WTC11 (cell line): ENCODE measurements around the gene KRT9. TPM values are rescaled to one million over a fixed set of nuclear protein-coding genes. Genes with fewer than 3 reads are reported as not detected.

ENCODE experiments used
- ATAC-seq: fragments of 200-7000 bp; cut with Tn5 transposase; 2 replicates; pipeline ENCODE4 v1.10.0; 2021; ENCODE audit warnings: mild to moderate bottlenecking, moderate library complexity
- CTCF ChIA-PET: fragments of 300-600 bp; sonication (Branson Sonifier 250); formaldehyde crosslinking; loops from one replicate; lab custom pipeline; 2021; ENCODE audit warnings: antibody characterized with exemption; lab: Charles Lee
- POLR2A ChIA-PET: fragments of 350-600 bp; sonication (Branson Sonifier 250); formaldehyde crosslinking; loops from one replicate; lab custom pipeline; 2021; ENCODE audit warnings: antibody characterized with exemption; lab: Charles Lee
- DNase-seq: peaks from one replicate; pipeline ENCODE4 v3.0.0; 2021; ENCODE audit warnings: low spot score
- H3K27ac Mint-ChIP-seq: 2 replicates; pipeline ENCODE4 v1.8.0; 2021; ENCODE audit warnings: mixed read lengths
- H3K27me3 Mint-ChIP-seq: 2 replicates; pipeline ENCODE4 v1.8.0; 2021; ENCODE audit warnings: low read depth, mild to moderate bottlenecking, moderate library complexity, mixed read lengths
- H3K36me3 Mint-ChIP-seq: 2 replicates; pipeline ENCODE4 v1.8.0; 2021; ENCODE audit warnings: mixed read lengths
- H3K4me1 Mint-ChIP-seq: 2 replicates; pipeline ENCODE4 v1.8.0; 2022; ENCODE audit warnings: mixed read lengths
- H3K4me3 Mint-ChIP-seq: 2 replicates; pipeline ENCODE4 v1.8.0; 2021; ENCODE audit warnings: mild to moderate bottlenecking, moderate library complexity, mixed read lengths
- H3K9me3 Mint-ChIP-seq: 2 replicates; pipeline ENCODE4 v1.8.0; 2021; ENCODE audit warnings: mixed read lengths
- ATF2 ChIP-seq: sonication (generic); formaldehyde crosslinking; IDR thresholded peaks from 2 replicates; pipeline ENCODE4 v1.8.1; 2022; ENCODE audit warnings: low read depth, missing genetic modification reagents, borderline replicate concordance
- CREB1 ChIP-seq: sonication (generic); formaldehyde crosslinking; IDR thresholded peaks from 2 replicates; pipeline ENCODE4 v1.8.0; 2023; ENCODE audit warnings: mild to moderate bottlenecking, missing genetic modification reagents
- E2F5 ChIP-seq: sonication (generic); formaldehyde crosslinking; IDR thresholded peaks from 2 replicates; pipeline ENCODE4 v1.8.1; 2022; ENCODE audit warnings: mild to moderate bottlenecking, moderate library complexity, missing genetic modification reagents
- FOXP1 ChIP-seq: sonication (generic); formaldehyde crosslinking; IDR thresholded peaks from 2 replicates; pipeline ENCODE4 v1.8.0; 2022; ENCODE audit warnings: missing genetic modification reagents, mild to moderate bottlenecking, moderate library complexity, borderline replicate concordance
- GABPB1 ChIP-seq: sonication (generic); formaldehyde crosslinking; IDR thresholded peaks from 2 replicates; pipeline ENCODE4 v1.8.1; 2023; ENCODE audit warnings: mild to moderate bottlenecking, missing genetic modification reagents
- GRHL2 ChIP-seq: fragments of 250-450 bp; sonication (Bioruptor Pico); IDR thresholded peaks from 2 replicates; pipeline ENCODE4 v1.8.0; 2022; ENCODE audit warnings: mild to moderate bottlenecking, moderate library complexity; ENCODE audit not compliant: insufficient replicate concordance, severe bottlenecking
- JAZF1 ChIP-seq: fragments of 250-450 bp; sonication (Bioruptor Pico); IDR thresholded peaks from 2 replicates; pipeline ENCODE4 v1.9.0; 2021; ENCODE audit warnings: moderate library complexity, mild to moderate bottlenecking, inconsistent platforms
- JUN ChIP-seq: sonication (generic); formaldehyde crosslinking; IDR thresholded peaks from 2 replicates; pipeline ENCODE4 v1.8.0; 2023; ENCODE audit warnings: mild to moderate bottlenecking, missing genetic modification reagents
- KAT7 ChIP-seq: sonication (generic); formaldehyde crosslinking; IDR thresholded peaks from 2 replicates; pipeline ENCODE4 v1.8.1; 2023; ENCODE audit warnings: missing genetic modification reagents, mild to moderate bottlenecking, borderline replicate concordance
- MLX ChIP-seq: sonication (generic); formaldehyde crosslinking; IDR thresholded peaks from 2 replicates; pipeline ENCODE4 v1.8.1; 2023; ENCODE audit warnings: mild to moderate bottlenecking, missing genetic modification reagents, moderate library complexity
- MYBL2 ChIP-seq: sonication (generic); formaldehyde crosslinking; IDR thresholded peaks from 2 replicates; pipeline ENCODE4 v1.8.1; 2023; ENCODE audit warnings: mild to moderate bottlenecking, moderate library complexity, missing genetic modification reagents
- NFE2L1 ChIP-seq: sonication (generic); formaldehyde crosslinking; IDR thresholded peaks from 2 replicates; pipeline ENCODE4 v1.8.1; 2023; ENCODE audit warnings: missing genetic modification reagents
- SOX15 ChIP-seq: fragments of 250-450 bp; sonication (Bioruptor Pico); IDR thresholded peaks from 2 replicates; pipeline ENCODE4 v1.9.0; 2021; ENCODE audit warnings: mild to moderate bottlenecking
- TCF7 ChIP-seq: sonication (generic); formaldehyde crosslinking; IDR thresholded peaks from 2 replicates; pipeline ENCODE4 v1.8.0; 2022; ENCODE audit warnings: mild to moderate bottlenecking, low read depth, missing genetic modification reagents, moderate library complexity
- TEAD4 ChIP-seq: sonication (generic); formaldehyde crosslinking; IDR thresholded peaks from 2 replicates; pipeline ENCODE4 v1.8.0; 2022; ENCODE audit warnings: mild to moderate bottlenecking, missing genetic modification reagents
- TP53 ChIP-seq: sonication (generic); formaldehyde crosslinking; IDR thresholded peaks from 2 replicates; pipeline ENCODE4 v1.8.1; 2023; ENCODE audit warnings: mild to moderate bottlenecking, missing genetic modification reagents
- ZBTB21 ChIP-seq: sonication (generic); formaldehyde crosslinking; IDR thresholded peaks from 2 replicates; pipeline ENCODE4 v1.8.1; 2023; ENCODE audit warnings: mild to moderate bottlenecking, missing genetic modification reagents, borderline replicate concordance
- ZNF121 ChIP-seq: sonication (generic); formaldehyde crosslinking; IDR thresholded peaks from 2 replicates; pipeline ENCODE4 v1.8.0; 2023; ENCODE audit warnings: missing genetic modification reagents
- ZNF263 ChIP-seq: sonication (generic); formaldehyde crosslinking; IDR thresholded peaks from 2 replicates; pipeline ENCODE4 v1.8.1; 2022; ENCODE audit warnings: low read depth, mild to moderate bottlenecking, moderate library complexity, missing genetic modification reagents
- total RNA-seq: library from RNA; stranded (reverse); gene quantifications from 3 replicates; pipeline ENCODE4 v1.2.3, GENCODE V29; 2021
- TF ChIP-seq, protein P1 (sequence below): sonication (generic); formaldehyde crosslinking; IDR thresholded peaks from 2 replicates; pipeline ENCODE4 v1.8.0; 2022; ENCODE audit warnings: mild to moderate bottlenecking, missing genetic modification reagents

The KRT9 gene
- total RNA-seq, 1 experiment from 2014 or later, result not detected

DNA sequence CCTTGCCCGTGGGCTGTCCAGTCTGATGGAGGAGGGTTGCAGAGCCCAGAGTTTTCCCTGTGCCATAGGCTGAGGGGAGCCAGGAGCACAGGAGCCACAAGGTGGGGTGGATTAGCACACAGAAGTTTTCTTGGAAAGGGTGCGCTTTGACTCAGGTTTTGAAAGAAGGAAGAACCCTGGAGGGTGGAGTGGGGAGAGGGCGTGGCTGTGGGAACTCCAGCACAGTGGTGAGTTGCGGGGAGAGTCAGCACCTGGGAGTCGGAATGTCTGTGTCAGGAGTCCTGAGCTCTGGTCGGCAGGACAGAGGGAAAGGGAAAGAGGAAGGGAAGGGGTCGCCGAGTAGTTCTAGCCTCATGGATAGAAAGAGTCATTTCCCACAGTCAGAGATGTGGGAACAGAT lies 23.7 kb upstream of the KRT9 start:
- no peaks in the 10 kb centered on the region for H3K36me3 Mint-ChIP-seq
- H3K4me1 Mint-ChIP-seq, result 0 out of 2 replicates have a peak, but pooled peaks cover 3% of the 10 kb centered on the region
- H3K9me3 Mint-ChIP-seq, result 0 out of 2 replicates have a peak, but pooled peaks cover 3% of the 10 kb centered on the region
- H3K4me3 Mint-ChIP-seq, result no peak overlapping the region
- DNase-seq (no peak), ATAC-seq (no peak)
- ChIA-PET POLR2A (no interaction called here), CTCF (interaction anchor here (1.2 to 2.9 kb wide), 4 partner anchors 46 to 70 kb away, joined by 4 to 9 read pairs (median 7); no protein-coding TSS in a partner anchor)
- no peak for TF ChIP-seq CREB1
- no peak for TF ChIP-seq TP53 (CRISPR knock-in tag)
- no peaks in the 10 kb centered on the region; the same call in 1 of the 2 replicates for H3K27me3 Mint-ChIP-seq
- no peak overlapping the region for H3K27ac Mint-ChIP-seq

DNA sequence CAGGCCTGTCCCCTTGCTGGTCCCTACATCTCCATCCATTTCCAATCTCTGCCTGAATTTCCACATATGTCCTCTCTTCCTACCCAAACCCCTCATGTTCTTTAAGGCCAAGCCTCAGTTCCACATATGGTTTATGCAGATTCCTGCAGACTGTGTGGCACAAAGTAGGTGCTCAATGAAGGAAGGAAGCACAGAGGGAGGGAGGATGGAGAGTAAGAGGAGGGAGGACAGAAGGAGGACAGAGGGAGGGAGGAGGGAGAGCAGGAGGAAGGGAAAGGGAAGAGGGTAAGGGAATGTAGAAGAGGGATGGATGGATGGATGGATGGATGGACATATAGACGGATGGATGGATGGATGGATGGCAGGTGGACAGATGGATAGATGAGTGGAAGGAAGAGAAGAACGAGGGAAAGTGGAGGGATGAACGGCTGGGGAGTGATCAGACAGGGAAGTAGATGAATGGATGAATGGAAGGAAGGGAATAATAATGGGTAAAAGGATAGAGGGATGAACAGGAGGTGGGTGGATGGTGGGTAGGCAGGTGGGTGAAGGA lies 22.6 kb upstream of the KRT9 start:
- ChIA-PET CTCF (interaction anchor here (1.1 to 3.5 kb wide), 5 partner anchors 15 to 68 kb away, joined by 3 to 11 read pairs (median 4); no protein-coding TSS in a partner anchor), POLR2A (no interaction called here)
- Mint-ChIP-seq H3K27me3 (no peaks in the 10 kb centered on the region; the same call in 1 of the 2 replicates), H3K4me3 (no peak overlapping the region), H3K9me3 (0 out of 2 replicates have a peak, but pooled peaks cover 3% of the 10 kb centered on the region), H3K4me1 (peaks cover 1% of the 10 kb centered on the region), H3K36me3 (no peaks in the 10 kb centered on the region), H3K27ac (no peak overlapping the region)
- ATAC-seq, result no peak
- DNase-seq, result no peak
- TF ChIP-seq ZNF121 (CRISPR knock-in tag), result no peak
- no peak for TF ChIP-seq SOX15 (CRISPR knock-in tag)
- no peak for TF ChIP-seq JUN (CRISPR knock-in tag)
- no peak for TF ChIP-seq MYBL2 (CRISPR knock-in tag)
- no peak for TF ChIP-seq FOXP1 (CRISPR knock-in tag)
- TF ChIP-seq GRHL2 (CRISPR knock-in tag), result no peak
- no peak for TF ChIP-seq TEAD4
- TF ChIP-seq, protein P1, sequence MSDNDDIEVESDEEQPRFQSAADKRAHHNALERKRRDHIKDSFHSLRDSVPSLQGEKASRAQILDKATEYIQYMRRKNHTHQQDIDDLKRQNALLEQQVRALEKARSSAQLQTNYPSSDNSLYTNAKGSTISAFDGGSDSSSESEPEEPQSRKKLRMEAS (CRISPR knock-in tag), result no peak
- no peak for TF ChIP-seq NFE2L1 (CRISPR knock-in tag)
- no peak for TF ChIP-seq TCF7 (CRISPR knock-in tag)
- no peak for TF ChIP-seq E2F5 (CRISPR knock-in tag)
- TF ChIP-seq CREB1, result no peak
- TF ChIP-seq JAZF1 (CRISPR knock-in tag), result no peak
- no peak for TF ChIP-seq ZBTB21 (CRISPR knock-in tag)
- no peak for TF ChIP-seq KAT7 (CRISPR knock-in tag)
- no peak for TF ChIP-seq MLX (CRISPR knock-in tag)
- no peak for TF ChIP-seq ATF2 (CRISPR knock-in tag)
- no peak for TF ChIP-seq GABPB1
- no peak for TF ChIP-seq ZNF263 (CRISPR knock-in tag)
